HG03521 (cell line): Measurements from ENCODE around the gene TUBA4A.

ENCODE experiments used
- ATAC-seq: cut with Tn5 transposase; IDR thresholded peaks from one replicate; pipeline ENCODE4 v1.9.1; 2021; ENCODE audit warnings: mild to moderate bottlenecking, moderate library complexity; ENCODE audit not compliant: unreplicated experiment

The TUBA4A gene

DNA sequence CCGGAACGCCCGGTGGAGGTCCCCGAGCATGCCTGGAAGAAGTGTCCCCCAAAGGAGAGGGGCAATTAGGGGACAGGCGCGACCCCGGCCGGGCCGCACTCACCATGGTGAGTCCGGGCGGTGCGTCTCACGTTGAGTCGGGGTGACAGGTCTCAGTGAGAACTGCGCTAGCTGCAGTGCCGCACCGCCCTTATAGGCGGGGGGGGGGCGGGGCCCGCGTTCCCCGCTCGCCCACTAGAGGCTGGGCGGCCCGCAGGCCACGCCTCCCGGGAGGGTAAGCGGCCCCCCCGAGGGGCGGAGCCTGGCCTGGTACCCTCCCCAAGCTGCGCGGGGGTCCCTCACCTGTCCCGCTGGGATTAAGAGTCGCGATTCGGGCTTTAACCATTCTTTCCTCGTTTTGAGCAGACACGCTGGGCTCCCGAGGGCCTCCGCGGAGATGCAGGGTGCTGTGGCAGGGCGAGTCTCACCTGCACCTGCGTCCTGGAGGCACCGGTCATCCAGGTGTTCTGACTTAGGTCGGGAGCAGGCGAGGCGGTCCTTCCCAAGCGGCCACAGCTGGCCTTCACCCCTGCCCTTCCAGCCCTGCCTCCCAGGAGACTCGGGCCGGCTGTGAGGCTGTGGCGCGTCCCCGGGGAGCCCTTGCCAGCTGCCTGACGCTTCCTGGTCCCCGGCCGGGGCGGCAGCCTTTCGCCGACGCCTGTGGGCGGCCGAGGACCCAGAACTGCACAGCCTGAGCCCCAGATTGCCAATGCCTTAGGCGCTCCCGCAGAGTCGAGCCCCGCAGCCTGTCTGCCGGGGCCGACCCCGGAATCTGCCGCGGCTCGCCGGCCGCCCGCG, at the start of gene TUBA4A:
TSS of gene TUBA4A (minus strand) at position 166 of the 837 bp plus-strand sequence. CDS start at position 106, 60 bp downstream.
- peak; percentile 58 for ATAC-seq

DNA sequence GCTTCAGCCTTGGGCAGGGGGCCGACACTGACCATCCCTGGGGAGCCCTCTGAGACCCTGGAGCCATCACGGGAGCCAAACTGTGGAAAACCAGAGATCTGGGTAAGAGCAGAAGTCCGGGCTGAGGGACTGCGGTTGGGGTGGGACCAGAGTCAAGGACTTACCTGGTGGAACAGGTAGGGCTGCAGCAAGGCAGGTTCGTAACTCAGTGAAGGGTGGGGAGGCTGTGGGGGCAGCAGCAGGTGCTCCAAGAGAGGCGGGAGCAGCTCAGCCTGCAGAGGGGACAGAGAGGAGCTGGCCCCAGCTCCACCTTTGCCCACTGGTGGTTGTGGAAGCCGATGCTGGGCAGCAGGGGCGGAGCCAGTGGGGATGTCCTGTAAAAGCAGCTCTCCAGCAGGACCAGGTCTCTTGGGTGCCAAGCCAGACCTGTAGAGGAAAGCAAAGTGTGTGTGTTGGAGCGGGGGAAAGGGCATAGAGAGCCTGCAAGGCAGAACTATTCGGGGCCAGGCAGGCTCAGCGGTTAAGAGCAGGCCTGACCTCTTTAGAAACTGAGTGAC, 48.8 kb upstream of the TUBA4A start:
- ATAC-seq: no peak

DNA sequence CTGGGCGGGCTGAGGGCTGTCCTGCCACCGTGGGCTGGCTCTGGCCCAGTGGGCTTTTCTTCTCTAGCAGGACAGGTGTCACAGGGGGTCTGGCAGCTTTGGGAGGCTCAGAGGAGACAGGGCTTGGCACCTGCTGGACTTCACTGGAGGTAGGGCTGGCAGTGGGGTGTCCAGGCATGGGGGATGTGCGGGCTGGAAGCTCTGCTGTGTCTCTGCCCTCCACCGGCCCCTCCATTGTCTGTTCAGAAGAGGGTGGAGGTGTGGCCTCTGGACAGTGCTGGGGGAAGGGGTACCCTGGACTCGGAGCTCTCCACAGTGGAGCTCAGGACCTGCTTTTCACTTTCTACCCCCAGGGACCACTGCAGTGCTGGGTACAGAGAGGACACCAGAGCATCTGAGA, 46.3 kb upstream of the TUBA4A start:
- ATAC-seq: no peak

DNA sequence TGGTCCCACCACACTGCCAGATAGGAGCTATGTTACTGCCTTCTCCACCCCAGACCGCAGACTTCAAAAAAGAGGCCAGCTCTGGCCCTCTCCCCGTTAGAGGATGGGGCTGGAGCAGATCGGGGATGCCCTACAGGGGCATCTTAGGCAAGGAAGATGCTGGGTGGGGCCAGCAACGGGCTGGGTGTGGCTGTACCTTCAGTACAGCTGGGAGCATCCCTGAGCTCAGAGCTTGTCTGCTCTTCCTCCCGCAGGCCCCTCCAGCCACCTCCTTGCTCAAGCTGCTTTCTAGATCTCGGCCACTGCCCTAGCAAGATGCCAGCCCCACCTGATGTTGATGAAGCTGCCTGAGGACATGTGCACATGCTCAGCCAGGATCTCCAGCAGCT, 45.6 kb upstream of the TUBA4A start:
- no peak for ATAC-seq

DNA sequence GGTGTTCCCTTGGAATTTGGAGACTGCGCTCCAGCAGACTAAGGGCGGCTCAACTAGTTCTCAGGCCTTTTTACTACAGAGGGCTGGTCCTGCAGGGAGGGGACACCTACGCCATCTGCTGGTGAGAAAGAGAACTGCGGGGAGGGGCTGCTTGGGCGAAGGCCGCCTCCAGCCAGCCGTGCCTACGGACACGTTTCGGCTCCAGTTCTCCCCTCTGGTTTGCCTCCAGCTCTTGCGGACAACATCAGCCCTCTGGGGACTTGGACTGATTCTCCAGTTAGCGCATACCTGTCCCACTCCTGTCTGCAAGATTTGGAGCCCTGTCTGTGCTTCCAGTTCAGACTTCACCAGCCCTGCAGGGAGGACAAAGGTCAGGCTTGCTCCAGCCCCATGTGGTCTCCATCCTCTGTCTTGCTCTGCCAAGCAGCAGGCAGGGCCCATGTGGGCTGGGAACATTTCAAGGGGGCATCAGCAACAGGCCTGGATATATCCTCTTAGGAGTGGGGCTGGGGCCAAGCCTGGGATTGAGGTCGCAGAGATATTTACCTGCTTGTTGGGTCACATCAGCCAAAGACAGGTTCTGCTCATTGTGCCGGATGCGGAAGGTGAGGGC, 45.1 kb upstream of the TUBA4A start:
- ATAC-seq: peak; percentile 37

DNA sequence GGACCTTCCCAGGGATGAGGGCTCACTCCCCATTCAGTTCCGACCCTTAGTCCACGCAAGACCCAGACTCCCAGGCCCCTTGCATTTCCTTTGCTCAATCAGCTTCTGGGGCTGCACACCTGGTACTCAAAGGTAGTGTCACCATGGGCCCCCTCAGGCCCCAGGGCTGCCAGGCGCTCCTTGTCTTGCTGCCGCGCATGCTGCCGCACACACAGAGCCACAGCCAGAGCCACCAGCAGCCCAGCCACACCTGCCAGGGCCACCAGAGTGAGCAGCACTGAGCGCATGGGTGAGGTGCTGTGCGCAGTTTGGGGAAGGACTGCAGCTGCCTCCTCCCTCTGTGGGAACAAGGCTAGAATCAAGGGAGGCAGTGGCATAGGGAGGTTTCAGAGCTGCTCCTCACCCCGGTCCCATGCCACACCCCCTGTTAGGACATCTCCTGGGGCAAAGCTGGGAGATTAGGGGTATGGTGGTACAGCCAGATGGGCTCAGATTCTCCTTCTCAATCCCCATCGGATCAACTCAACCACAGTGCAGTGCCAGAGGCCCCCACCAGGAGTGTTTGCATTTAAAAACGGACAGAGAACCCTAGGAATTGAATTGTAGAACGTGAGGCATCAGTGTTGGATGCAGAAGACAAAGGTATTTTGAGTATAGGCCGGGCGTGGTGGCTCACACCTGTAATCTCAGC, 44.2 kb upstream of the TUBA4A start:
- ATAC-seq: no peak

DNA sequence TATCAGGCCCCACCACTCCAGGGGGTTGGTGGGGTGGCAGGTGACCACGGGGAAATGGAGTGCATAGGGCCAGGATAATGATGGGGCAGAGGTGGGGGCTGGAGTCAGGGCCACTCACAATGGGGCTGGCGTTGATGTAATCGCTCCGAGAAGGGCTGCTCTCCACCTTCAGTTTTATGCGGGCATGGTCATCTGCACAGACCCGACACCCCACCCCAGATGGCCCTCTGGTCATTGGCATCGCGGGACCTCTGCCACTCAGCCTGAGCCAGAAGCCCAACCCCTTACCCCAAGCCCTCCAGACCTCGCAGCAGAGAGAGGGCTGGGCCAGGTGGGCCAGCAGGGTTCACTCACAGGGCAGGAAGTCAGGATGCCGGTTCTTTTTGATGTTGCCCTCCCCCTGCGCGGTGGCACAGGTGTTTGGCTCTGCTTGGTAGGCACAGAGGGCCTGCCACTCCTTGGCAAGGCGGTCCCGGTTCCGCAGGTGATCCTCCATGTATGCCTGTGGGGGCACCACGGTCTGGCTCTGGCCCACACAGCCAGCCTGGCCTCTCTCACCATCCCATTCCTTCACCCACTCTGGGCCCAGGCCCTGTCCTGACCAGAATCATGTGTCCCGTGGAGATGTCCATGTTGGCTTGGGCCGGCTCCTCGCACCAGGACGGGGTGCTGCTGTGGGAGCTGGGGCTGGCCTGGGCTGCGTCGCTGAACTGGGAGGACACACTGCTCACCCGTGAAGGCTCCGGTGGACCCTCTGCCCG, 43.1 kb upstream of the TUBA4A start:
- no peak for ATAC-seq

DNA sequence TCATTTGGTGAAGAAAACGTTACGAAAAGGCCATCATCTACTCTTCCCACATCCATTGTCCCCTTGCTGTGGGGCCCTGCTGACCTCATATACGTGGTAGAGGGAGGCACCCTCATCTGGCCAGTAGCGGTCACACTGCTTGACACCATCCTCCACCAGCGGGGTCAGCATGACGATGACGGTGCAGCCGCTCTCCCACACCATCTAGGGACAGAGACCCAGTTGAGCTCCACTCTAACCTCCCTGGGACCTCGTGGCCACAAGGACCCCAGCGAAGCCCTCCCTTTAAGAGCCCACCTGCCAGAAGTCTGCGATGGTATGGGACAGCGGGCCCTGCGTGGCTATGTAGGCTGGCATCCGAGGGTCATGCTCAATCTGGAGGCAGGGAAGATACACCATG, 42.4 kb upstream of the TUBA4A start:
- ATAC-seq: no peak

DNA sequence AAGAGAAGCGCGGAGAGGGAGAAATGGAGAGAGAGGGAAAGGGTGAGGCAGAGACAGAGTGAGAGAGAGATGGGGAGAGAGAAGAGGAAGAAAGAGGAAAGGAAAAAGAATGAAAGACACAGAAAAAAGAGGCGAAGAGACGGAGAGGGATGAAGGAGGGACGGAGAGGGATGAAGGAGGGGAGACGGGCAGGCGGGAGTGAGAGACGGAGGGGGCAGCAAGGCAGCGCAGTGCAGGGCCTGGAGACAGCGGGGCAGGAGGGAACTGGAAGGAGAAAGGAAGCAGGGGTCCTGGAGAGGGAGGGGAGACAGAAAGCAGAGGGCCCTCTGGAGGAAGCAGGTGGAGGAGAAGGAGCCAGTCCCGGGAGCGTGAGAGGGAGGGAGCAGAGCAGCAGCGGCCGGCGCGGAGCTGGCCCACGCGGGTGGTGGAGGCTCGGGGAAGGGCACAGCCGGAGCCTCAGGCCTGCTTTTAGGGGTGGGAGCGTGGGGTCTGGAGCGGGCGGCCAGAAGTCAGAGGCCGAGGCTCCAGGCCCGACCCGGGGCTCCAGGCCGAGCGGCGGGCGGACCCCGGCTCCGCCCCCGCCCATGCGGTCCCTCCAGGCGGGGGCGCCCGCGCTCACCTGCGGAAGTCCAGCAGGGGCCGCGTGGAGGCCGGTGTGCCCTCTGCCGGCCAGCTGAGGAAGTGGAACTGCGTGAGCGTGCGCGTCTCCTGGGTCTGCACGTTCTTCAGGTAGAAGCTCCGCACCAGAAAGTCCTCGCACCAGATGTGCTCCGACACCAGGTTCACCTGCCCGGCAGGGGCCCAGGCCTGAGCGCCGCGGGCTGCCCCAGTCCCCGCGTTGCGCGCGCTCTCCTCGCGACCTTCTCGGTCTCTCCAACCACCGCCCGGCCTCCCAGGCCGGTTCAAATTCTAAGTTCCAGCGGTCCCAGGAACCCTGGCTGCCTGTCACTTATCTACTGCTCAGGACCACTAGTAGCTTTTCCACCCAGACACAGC, 40.9 kb upstream of the TUBA4A start:
- peak; percentile 79 for ATAC-seq

DNA sequence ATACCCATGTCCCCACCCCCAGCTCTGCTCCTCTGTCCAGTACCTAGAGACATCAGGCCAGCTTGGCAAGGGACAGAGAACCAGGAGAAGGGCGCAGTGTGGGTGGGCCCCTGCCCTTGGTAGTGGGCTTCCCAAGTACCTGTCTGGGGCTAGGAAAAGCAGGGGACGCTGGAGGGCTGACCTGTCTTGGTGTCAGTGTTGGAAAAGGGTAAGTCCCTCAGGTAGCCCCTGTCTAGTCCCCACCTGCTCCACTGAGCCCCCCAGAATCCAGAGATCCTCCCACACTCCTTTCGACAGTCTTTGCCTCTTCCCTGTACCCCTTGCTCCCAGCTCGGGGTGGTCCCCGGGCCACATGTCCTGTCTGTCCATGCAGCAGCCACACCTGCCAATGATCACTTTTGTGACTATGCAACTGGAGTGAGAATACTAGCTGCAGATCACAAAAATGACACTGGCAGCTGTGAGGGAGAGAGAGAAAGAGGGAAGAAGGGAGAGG, 40.1 kb upstream of the TUBA4A start:
- ATAC-seq: no peak

DNA sequence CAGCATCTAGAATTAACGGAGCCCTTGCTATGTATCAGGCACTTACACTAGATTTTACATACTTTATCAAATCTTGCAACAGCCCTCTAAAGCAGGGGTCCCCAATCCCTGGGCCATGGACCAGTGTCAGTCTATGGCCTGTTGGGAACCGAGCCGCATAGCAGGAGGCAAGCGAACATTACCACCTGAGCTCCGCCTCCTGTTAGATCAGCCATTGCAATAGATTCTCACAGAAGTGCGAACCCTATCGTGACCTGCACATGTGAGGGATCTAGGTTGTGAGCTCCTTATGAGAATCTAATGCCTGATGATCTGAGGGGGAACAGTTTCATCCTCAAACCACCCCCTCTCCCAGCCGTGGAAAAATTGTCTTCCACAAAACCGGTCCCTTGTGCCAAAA, 38.9 kb upstream of the TUBA4A start:
- no peak for ATAC-seq

DNA sequence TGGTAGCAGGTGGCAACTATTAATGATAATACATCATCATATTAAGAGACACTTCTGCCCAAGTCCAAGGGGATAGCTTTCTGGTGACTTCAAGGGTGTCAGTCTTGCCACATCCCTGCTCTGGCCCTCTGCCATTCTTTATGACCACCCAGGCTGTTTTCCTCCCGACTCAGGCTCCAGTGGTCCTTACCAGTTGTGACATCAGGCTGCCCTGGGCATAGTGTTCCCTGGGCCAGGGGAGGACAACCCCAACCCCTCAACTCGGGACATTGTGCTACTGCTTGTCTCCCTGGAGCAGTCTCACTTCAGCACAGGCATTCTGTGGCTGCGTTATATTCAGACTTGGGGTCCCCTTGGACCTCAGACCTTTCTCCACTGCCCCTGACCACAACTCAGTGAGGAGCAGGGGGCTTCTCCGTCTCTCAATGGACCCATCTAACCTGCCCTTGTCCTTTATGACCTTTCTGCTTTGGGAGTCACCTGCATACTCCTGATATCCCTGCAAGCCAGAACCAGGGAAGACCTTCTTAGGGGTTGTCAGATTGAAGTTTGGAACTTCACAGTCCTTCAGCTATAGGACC, 38.3 kb upstream of the TUBA4A start:
- ATAC-seq: no peak

DNA sequence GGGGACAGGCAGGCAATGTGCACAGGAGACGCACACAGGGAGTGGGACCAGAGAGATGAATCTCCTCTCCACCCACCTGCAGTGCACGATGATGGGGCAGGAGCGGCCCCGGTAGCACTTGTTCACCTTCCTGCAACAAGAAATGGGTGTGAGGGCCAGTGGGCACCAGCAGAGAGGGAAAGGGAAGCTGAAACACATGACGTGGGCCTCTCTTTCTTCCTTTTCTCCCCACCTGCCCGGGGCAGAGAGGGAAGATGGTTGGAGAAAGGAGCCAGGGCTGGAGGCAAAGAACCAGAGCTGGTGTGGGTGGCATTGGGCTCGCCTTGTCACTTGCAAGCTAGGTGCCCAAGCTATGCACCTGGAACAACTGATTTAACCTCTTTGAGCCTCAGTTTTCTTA, 37.7 kb upstream of the TUBA4A start:
- no peak for ATAC-seq

DNA sequence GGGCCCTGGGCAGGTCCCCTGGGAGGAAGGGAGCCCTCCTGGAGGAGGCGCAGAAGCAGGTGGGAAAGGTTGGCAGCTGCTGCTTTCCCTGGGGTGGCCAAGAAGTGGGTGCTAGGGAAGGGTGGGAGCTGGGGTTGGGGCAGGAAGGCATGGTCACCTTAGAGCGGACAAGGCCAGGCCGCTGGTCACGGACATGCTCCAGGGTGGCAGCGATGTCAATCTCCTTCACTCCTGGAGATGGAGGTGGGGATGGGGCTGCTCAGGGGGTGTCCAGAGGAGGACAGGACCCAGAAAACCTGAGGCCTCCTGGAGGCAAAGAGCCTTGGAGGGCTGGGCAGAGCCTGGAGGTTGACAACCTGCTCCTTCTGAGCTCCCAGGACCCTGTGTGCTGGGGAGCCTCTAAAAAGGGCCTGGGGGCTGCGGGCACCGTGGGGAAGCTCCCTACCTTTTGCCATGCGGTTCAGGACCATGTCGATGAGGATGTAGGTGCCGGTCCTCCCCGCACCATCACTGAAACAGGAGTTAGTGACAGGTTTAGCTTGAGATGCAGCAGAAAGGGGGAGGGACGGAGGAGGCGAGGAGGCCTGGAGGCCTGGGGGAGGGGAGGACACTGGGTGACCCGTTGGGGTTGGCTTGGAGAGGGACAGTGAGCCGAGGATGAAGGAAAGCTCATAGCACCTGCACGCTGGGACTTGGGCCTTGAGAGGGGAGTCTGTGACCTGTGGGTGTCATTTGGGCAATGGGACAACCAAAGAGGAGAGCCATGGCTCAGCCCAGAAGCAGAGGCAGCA, 36.9 kb upstream of the TUBA4A start:
- no peak for ATAC-seq

DNA sequence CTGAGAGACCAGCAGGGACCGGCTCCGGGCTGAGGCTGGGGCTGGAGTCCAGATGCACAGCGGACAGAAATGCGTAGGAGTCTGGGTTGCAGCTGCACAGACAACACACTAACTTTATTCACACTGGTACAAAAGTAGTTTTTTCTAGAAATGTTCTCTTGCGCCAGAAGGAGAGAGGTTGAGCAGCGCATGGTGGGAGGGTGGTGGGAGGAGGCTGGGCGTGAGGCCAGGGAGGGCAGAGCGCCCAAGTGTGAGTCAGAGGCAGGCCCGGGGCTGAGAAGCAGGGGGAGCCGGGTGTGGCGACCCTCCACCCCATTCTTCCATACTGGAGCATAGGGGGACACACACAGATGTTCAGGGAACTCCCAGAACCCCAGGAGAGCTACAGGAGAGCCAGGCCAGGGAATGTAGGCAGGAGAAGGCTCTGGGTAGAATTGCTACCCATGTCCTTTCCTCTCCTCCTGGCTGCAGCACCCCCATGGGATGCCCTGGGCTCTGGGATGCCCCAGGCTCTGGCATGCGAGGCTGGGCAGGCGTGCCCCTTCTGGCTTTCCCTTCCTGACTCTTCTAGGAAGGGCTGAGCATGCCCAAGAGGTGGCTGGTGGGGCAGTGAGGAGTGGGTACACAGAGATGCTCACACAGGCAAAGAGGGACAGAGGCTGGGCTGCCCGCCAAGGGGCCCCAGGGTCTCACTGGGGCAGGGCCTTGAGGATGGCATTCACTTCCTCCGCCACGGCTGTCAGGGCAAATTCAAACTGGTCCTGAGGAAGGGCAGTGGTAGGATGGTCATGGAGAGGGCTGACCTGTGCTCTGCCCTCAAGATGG, 36.0 kb upstream of the TUBA4A start:
- no peak for ATAC-seq

DNA sequence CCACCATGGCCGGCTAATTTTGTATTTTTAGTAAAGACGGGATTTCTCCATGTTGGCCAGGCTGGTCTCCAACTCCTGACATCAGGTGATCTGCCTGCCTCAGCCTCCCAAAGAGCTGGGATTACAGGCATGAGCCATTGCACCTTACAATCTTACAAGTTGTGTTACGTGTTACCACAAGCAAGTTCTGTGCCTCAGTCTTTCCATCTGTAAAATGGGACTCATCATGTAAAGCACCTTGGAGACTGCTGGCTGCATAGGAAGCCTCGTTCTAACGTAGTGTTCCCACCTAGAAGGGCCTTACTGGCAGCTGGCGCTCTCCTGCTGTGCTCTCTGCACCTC, 35.4 kb upstream of the TUBA4A start:
- no peak for ATAC-seq

DNA sequence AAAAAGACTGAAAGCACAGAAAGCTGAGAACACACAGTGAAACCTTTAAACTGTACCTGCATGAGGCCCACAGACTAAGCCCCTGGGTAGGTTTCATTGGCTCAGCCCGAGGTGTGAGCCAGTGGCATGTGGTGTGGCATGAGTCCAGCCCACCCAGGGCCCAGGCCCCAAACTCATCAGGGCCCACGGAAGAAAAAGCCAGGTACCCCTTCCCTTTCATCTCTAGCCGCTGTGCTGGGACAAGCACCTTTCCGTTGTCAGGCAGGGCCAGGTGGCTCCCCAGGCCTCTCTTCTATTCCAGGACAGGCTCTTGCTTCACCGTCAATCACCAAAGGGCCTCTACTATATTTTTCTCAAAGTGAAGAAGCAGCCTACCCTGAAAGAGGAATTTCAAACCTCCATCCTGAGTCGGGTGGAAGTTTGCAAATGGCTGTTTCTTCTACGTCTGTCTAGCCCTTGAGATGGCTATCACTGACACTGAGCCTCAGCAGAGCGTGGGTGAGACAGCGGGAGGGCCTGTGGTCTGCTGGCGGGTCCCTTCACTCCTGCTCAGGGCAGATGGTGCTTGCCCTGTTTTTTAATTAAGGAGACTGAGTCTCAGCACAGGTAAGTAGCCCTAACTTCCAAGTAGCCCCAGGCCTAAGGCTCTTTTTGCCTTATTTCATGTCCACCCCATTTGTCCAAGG, 34.0 kb upstream of the TUBA4A start:
- ATAC-seq: no peak
